Activated B cell treated with CpG ODN at 0.5 μM for 24 hours (primary cell): Measurements from ENCODE around the gene HK2. TPM values are rescaled to one million over a fixed set of nuclear protein-coding genes. Genes with fewer than 3 reads are reported as not detected.

Experiments used
- ATAC-seq: fragments of 200-7000 bp; cut with Tn5 transposase; one replicate; pipeline ENCODE4 v1.10.0; 2021; ENCODE audit warnings: low read depth, mild to moderate bottlenecking, moderate library complexity
- CTCF ChIA-PET: fragments of 350-600 bp; sonication (Branson Sonifier 250); formaldehyde crosslinking; loops from one replicate; lab custom pipeline; 2021; ENCODE audit warnings: antibody characterized with exemption; lab: Charles Lee
- POLR2A ChIA-PET: fragments of 350-600 bp; sonication (Branson Sonifier 250); formaldehyde crosslinking; loops from one replicate; lab custom pipeline; 2021; ENCODE audit warnings: antibody characterized with exemption; lab: Charles Lee
- DNase-seq: peaks from one replicate; pipeline ENCODE4 v3.0.0; 2022
- H3K27ac Mint-ChIP-seq: one replicate; pipeline ENCODE4 v1.8.0; 2020; ENCODE audit warnings: mixed read lengths
- H3K27me3 Mint-ChIP-seq: one replicate; pipeline ENCODE4 v1.8.0; 2021; ENCODE audit warnings: mixed read lengths
- H3K36me3 Mint-ChIP-seq: one replicate; pipeline ENCODE4 v1.8.0; 2021; ENCODE audit warnings: low read depth, mixed read lengths
- H3K4me1 Mint-ChIP-seq: one replicate; pipeline ENCODE4 v1.8.0; 2021; ENCODE audit warnings: mixed read lengths
- H3K4me3 Mint-ChIP-seq: one replicate; pipeline ENCODE4 v1.8.0; 2020; ENCODE audit warnings: mild to moderate bottlenecking, mixed read lengths
- H3K9me3 Mint-ChIP-seq: one replicate; pipeline ENCODE4 v1.8.0; 2020; ENCODE audit warnings: mixed read lengths
- CTCF ChIP-seq: fragments of 200-600 bp; IDR thresholded peaks from one replicate; pipeline ENCODE4 v1.8.0; 2022; ENCODE audit warnings: antibody characterized with exemption, mild to moderate bottlenecking
- intact Hi-C: fragments of 100-400 bp; cut with micrococcal nuclease; formaldehyde crosslinking; loops from one replicate; pipeline ENCODE4 v1.15.1; 2024
- total RNA-seq: library from RNA; stranded (reverse); gene quantifications from 2 replicates; pipeline ENCODE4 v1.2.3, GENCODE V29; 2022

The HK2 gene
- total RNA-seq, 1 donor from 2014 or later, result 15.3 TPM

DNA sequence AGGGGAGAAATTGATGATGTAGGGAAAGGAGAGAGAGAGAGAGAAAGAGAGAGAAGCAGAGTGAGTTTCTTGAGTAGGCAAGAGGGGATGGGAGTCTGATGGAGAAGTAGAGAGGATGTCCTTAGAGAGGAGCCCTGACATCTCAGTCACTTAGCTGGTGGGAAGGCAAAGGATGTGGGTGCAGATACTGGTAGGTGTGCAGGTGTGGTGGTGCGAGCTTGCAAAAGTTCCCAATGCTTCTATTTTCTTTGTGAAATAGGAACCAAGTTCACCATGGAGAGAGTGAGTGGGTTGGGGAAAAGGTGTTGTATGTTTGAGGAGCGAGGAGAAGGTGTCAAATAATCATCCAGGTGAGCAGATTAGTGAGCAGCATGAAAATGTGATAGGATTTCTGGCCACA is 98.0 kb downstream of the HK2 start:
- ChIA-PET CTCF (interaction anchor here (0.7 kb wide), 1 partner anchor 132 kb away, joined by 3 read pairs; no protein-coding TSS in a partner anchor), POLR2A (no interaction called here)
- Mint-ChIP-seq H3K4me3 (no peak overlapping the region), H3K27ac (no peak overlapping the region), H3K9me3 (no peaks in the 10 kb centered on the region), H3K27me3 (no peaks in the 10 kb centered on the region), H3K36me3 (peaks cover 64% of the 10 kb centered on the region), H3K4me1 (no peaks in the 10 kb centered on the region)
- intact Hi-C loops, result no loop called here
- ATAC-seq (no peak), DNase-seq (no peak)
- no peak for TF ChIP-seq CTCF

DNA sequence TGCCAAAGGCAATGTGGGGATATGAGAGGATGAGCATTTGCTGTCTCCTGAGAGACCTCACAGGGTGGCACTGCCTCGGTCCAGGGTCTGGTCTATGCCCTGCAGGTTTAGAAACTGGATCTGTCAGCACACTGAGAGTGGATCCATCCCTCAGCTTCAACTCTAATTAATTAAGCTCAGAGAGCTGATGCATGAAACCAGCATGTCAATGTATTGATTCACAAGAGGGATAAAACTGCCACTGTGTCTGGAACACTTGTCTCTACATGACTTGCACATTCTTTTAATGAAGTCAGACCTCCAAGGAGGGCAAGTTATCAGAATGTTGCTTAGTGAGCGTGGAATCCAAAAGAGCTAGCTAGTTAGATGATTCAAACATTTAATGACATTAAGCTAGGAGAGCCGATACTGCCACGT is 102.1 kb downstream of the HK2 start:
- no peaks in the 10 kb centered on the region for H3K4me1 Mint-ChIP-seq
- no peaks in the 10 kb centered on the region for H3K9me3 Mint-ChIP-seq
- ChIA-PET POLR2A (no interaction called here), CTCF (no interaction called here)
- TF ChIP-seq CTCF, result no peak
- no peaks in the 10 kb centered on the region for H3K27me3 Mint-ChIP-seq
- intact Hi-C loops, result no loop called here
- H3K36me3 Mint-ChIP-seq, result peaks cover 47% of the 10 kb centered on the region
- DNase-seq (no peak), ATAC-seq (no peak)
- H3K4me3 Mint-ChIP-seq, result no peak overlapping the region
- H3K27ac Mint-ChIP-seq, result no peak overlapping the region

DNA sequence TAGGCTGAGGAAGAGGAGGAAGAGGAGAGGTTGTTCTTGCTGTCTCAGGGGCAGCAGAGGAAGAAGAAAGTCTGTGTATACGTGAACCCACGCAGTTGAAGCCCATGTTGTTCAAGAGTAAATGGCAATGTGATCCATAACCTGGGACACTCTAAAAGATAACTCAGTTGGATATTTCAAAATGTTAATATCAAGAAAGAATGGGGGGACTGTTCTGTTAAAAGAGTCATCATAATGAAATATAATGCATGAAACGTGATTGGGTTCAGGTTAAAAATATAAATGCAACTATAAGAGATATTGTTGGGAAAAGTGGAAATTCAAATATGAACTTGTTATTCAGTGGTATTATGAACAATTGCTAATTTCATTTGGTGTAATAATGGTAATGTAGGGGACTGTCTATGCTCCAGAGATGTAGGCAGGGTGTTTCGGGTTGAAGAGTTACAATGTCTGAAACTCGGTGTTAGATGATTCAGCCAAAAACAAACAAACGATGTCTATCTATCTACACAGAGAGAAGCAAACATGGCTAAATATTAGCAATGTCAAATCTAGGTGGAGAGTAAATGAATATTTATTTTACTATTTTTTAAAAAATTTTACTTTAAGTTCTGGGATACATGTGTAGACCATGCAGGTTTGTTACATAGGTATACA is 103.4 kb downstream of the HK2 start:
- intact Hi-C loops, result no loop called here
- H3K4me3 Mint-ChIP-seq, result no peak overlapping the region
- peaks cover 6% of the 10 kb centered on the region for H3K4me1 Mint-ChIP-seq
- ATAC-seq (no peak), DNase-seq (no peak)
- H3K36me3 Mint-ChIP-seq, result peaks cover 37% of the 10 kb centered on the region
- no peak for TF ChIP-seq CTCF
- ChIA-PET CTCF (no interaction called here), POLR2A (no interaction called here)
- H3K27ac Mint-ChIP-seq, result no peak overlapping the region
- H3K9me3 Mint-ChIP-seq, result no peaks in the 10 kb centered on the region
- H3K27me3 Mint-ChIP-seq, result no peaks in the 10 kb centered on the region

DNA sequence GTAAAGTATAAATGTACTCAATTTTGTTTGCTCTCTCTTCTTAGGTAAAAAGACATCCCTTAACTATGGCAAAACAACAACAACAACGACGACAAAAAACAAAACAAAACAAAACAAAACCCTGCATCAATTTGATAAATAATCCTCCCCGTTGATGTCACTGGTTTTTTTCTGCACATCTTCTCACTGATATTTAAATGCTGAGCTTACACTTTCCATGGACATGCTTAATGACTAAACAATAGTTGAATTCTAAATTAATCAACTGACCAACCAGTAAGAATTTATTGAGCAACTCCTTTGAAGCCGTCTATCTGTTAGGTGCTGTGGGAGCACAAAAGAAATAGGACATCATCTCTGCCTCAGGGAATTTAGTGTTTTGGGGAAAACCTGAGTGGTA is 104.3 kb downstream of the HK2 start:
- no peaks in the 10 kb centered on the region for H3K27me3 Mint-ChIP-seq

More for the DNA sequence above, 104.3 kb downstream of the HK2 start:
- no peaks in the 10 kb centered on the region for H3K9me3 Mint-ChIP-seq
- DNase-seq, result no peak
- TF ChIP-seq CTCF, result no peak
- H3K4me3 Mint-ChIP-seq, result no peak overlapping the region
- POLR2A ChIA-PET, result no interaction called here
- intact Hi-C loops, result no loop called here
- no peak for ATAC-seq
- peaks cover 6% of the 10 kb centered on the region for H3K4me1 Mint-ChIP-seq
- CTCF ChIA-PET, result no interaction called here
- no peak overlapping the region for H3K27ac Mint-ChIP-seq
- peaks cover 31% of the 10 kb centered on the region for H3K36me3 Mint-ChIP-seq
